Thoracic aorta (tissue), 2 donors: ENCODE measurements around the gene SMAD6. TPM values are rescaled to one million over a fixed set of nuclear protein-coding genes. Genes with fewer than 3 reads are reported as not detected.
"Not testable (repeated sequence)": the region's sequence is repeated elsewhere in the genome, so short reads cannot be mapped to it uniquely, and the experiment has no call there.

Experiments
- ATAC-seq: fragments of 150-250 bp; one replicate; pipeline ENCODE4 v1.8.0; 2017; ENCODE audit warnings: low read depth; ENCODE audit not compliant: insufficient number of reproducible peaks, low FRiP score
- DNase-seq: peaks from one replicate; pipeline ENCODE4 v3.0.0-alpha.2; 2020; ENCODE audit warnings: low spot score
- H3K27ac ChIP-seq, 2 donors: fragments of 200-600 bp; sonication (generic); 1 replicate in 1 of 2; 2 replicates in 1 of 2; pipeline ENCODE4 v1.5.1; 2016; ENCODE audit warnings: mild to moderate bottlenecking in 2 of 2, moderate library complexity in 2 of 2
- H3K27me3 ChIP-seq: fragments of 200-600 bp; sonication (generic); replicated peaks from 2 replicates; pipeline ENCODE4 v1.6.0; 2016; ENCODE audit warnings: mild to moderate bottlenecking; ENCODE audit not compliant: insufficient read depth
- H3K36me3 ChIP-seq: fragments of 200-600 bp; sonication (generic); one replicate; pipeline ENCODE4 v1.5.1; 2016
- H3K4me1 ChIP-seq, 2 donors: fragments of 200-600 bp; sonication (generic); 1 replicate in 1 of 2; 2 replicates in 1 of 2; pipeline versions ENCODE4 v1.5.1 to v1.6.0; 2016; ENCODE audit warnings: low read depth in 2 of 2, mild to moderate bottlenecking in 1 of 2; ENCODE audit not compliant: control insufficient read depth in 1 of 2
- H3K4me3 ChIP-seq: fragments of 200-600 bp; sonication (generic); 2 replicates; pipeline ENCODE4 v1.5.1; 2016; ENCODE audit warnings: mild to moderate bottlenecking
- H3K9me3 ChIP-seq: fragments of 200-600 bp; sonication (generic); 2 replicates; pipeline ENCODE4 v1.5.1; 2016
- CTCF ChIP-seq: fragments of 200-600 bp; sonication (generic); IDR thresholded peaks from one replicate; pipeline ENCODE4 v1.5.1; 2019; ENCODE audit warnings: antibody characterized with exemption
- total RNA-seq, 2 donors: library from RNA; depleted of rRNA; stranded (reverse); fragments of >200 nt; gene quantifications; one replicate each; pipeline versions ENCODE4 v1.1.0 to v1.2.3, GENCODE V29; 2016

The SMAD6 gene
- total RNA-seq, 2 donors from 2014 or later, result 73.3 to 113 TPM

- H3K27me3 ChIP-seq, result no peaks in the 10 kb centered on the region
- H3K4me1 ChIP-seq, result no peaks in the 10 kb centered on the region
- no peak for TF ChIP-seq CTCF
- DNase-seq (no peak), ATAC-seq (no peak)
- no peak overlapping the region for H3K27ac ChIP-seq
- H3K9me3 ChIP-seq, result no peaks in the 10 kb centered on the region
- H3K36me3 ChIP-seq, result no peaks in the 10 kb centered on the region
- H3K4me3 ChIP-seq, result no peak overlapping the region
Measured at GRCh38 chr15:66827039-66827697, 125.1 kb downstream of the SMAD6 start.

- H3K4me1 ChIP-seq, result no peaks in the 10 kb centered on the region
- no peak for ATAC-seq
- no peaks in the 10 kb centered on the region for H3K27me3 ChIP-seq
- no peak for DNase-seq
- no peak for TF ChIP-seq CTCF
- no peak overlapping the region for H3K27ac ChIP-seq
- no peaks in the 10 kb centered on the region for H3K9me3 ChIP-seq
- H3K36me3 ChIP-seq, result no peaks in the 10 kb centered on the region
- no peak overlapping the region for H3K4me3 ChIP-seq
Measured at GRCh38 chr15:66827698-66828055, 125.6 kb downstream of the SMAD6 start.

DNA sequence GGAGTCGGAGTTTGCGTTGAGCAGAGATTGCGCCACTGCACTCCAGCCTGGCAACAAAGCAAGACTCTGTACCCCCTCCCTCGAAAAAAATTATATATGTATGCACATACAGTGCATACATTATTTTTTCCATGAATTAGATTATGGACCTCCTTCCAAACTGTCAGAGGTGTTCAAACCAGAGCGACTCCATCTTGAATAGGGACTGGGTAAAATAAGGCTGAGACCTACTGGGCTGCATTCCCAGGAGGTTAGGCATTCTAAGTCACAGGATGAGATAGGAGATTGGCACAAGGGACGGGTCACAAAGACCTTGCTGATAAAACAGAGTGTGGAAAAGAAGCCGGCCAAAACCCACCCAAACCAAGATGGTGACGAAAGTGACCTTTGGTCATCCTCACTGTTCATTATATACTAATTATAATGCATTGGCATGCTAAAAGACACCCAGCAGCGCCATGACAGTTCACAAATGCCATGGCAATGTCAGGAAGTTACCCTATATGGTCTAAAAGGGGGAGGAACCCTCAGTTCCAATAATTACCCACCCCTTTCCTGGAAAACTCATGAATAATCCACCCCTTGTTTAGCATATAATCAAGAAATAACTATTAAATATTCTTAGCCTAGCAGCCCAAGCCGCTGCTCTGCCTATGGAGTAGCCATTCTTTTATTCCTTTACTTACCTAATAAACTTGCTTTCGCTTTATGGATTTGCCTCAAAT lies 126.9 kb downstream of the SMAD6 start:
- not testable (repeated sequence) for DNase-seq, H3K4me3 ChIP-seq, H3K4me1 ChIP-seq, H3K27ac ChIP-seq, H3K9me3 ChIP-seq, ATAC-seq, H3K36me3 ChIP-seq, H3K27me3 ChIP-seq

DNA sequence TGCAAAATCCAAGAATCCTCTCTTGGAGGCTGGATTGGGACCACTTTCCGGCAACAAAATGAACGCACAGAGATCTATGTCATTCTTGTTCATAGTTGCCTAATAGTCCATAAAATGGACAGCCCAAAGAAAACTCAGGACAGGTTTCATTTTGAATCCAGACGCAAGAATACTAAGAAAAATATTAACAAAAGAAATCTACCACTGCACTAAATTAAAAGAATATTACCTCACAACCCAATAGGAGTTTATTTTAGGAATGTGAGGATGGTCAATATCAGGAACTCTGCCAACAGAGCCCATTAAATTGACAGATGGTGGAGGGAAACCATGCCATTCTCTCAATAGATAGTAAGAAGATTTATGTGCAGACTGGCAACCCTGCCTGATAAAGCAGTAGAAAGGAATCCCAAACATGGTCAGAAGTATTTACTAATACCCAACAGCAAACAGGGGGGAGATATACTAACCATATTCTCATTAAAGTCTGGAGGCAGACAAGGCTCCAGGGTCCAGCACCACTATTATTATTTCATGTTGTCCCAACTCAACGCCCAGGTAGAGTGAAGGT lies 127.6 kb downstream of the SMAD6 start:
- TF ChIP-seq CTCF, result no peak
- ATAC-seq, result no peak

GRCh38 chr15:66830358-66830757 lies 128.3 kb downstream of the SMAD6 start:
- Histone ChIP-seq H3K9me3 (no peaks in the 10 kb centered on the region), H3K4me3 (no peak overlapping the region), H3K36me3 (no peaks in the 10 kb centered on the region), H3K27ac (no peak overlapping the region), H3K27me3 (no peaks in the 10 kb centered on the region), H3K4me1 (no peaks in the 10 kb centered on the region)
- no peak for TF ChIP-seq CTCF
- no peak for ATAC-seq
- no peak for DNase-seq

More for the DNA sequence above, 127.6 kb downstream of the SMAD6 start:
- H3K4me1 ChIP-seq, result no peaks in the 10 kb centered on the region
- no peaks in the 10 kb centered on the region for H3K36me3 ChIP-seq
- no peaks in the 10 kb centered on the region for H3K27me3 ChIP-seq
- H3K9me3 ChIP-seq, result no peaks in the 10 kb centered on the region
- no peak for DNase-seq
- H3K4me3 ChIP-seq, result no peak overlapping the region
- H3K27ac ChIP-seq, result no peak overlapping the region
